Measurements from ENCODE around the gene PPP1R18. TPM values are rescaled to one million over a fixed set of nuclear protein-coding genes. Genes with fewer than 3 reads are reported as not detected.

PPP1R18 gene
- total RNA-seq, 1 experiment from 2014 or later, result 49.9 TPM

GRCh38 chr6:30657454-30657853 lies 29.0 kb downstream of the PPP1R18 start:
- Histone ChIP-seq H3K9me3 (ENCODE audit: low read length) (no peaks in the 10 kb centered on the region), H3K27me3 (ENCODE audit: low read length) (no peaks in the 10 kb centered on the region), H3K4me3 (ENCODE audit: low read length) (no peak overlapping the region), H3K27ac (ENCODE audit: low read length) (no peak overlapping the region), H3K4me1 (ENCODE audit: insufficient read depth, low read length) (no peaks in the 10 kb centered on the region), H3K9me2 (replicated peaks; ENCODE audit: low read length) (no peaks in the 10 kb centered on the region), H3K9ac (ENCODE audit: low read length) (no peak overlapping the region), H2AFZ (ENCODE audit: low read length) (no peak overlapping the region), H3K36me3 (ENCODE audit: low read depth, low read length) (peaks cover 45% of the 10 kb centered on the region), H4K20me1 (ENCODE audit: low read length) (no peaks in the 10 kb centered on the region), H3K79me2 (ENCODE audit: low read length) (no peaks in the 10 kb centered on the region), H3F3A (ENCODE audit: low read length, unreplicated experiment) (no peaks in the 10 kb centered on the region), H3K4me2 (ENCODE audit: low read length) (no peak overlapping the region)
- CTCF ChIA-PET, result no interaction called here
- no TSS peak for BruUV-seq (replicated peaks)
- TF ChIP-seq CTCF (conservative IDR thresholded peaks at IDR 0.05; ENCODE audit: low read depth, low read length) (no peak), EZH2phosphoT487 (IDR thresholded peaks at IDR 0.05; ENCODE audit: borderline replicate concordance, low read length) (no peak), EZH2 (IDR thresholded peaks at IDR 0.05; ENCODE audit: low read length, unreplicated experiment) (no peak)
- intact Hi-C loops (cut with micrococcal nuclease), result no loop called here
- POLR2A ChIA-PET (ENCODE audit: unreplicated experiment), result no interaction called here
- ATAC-seq (no peak), DNase-seq (no peak)

GRCh38 chr6:30656513-30656912 lies 29.9 kb downstream of the PPP1R18 start:
- intact Hi-C loops (cut with micrococcal nuclease), result no loop called here
- ATAC-seq (no peak), DNase-seq (no peak)
- ChIA-PET CTCF (no interaction called here), POLR2A (ENCODE audit: unreplicated experiment) (no interaction called here)
- H3K9me2 ChIP-seq (replicated peaks; ENCODE audit: low read length), result no peaks in the 10 kb centered on the region
- no peak overlapping the region for H2AFZ ChIP-seq (ENCODE audit: low read length)
- H3K27ac ChIP-seq (ENCODE audit: low read length), result no peak overlapping the region
- H4K20me1 ChIP-seq (ENCODE audit: low read length), result no peaks in the 10 kb centered on the region
- H3K4me1 ChIP-seq (ENCODE audit: insufficient read depth, low read length), result no peaks in the 10 kb centered on the region
- H3K9me3 ChIP-seq (ENCODE audit: low read length), result no peaks in the 10 kb centered on the region
- H3K9ac ChIP-seq (ENCODE audit: low read length), result no peak overlapping the region
- no peaks in the 10 kb centered on the region for H3K79me2 ChIP-seq (ENCODE audit: low read length)
- H3K27me3 ChIP-seq (ENCODE audit: low read length), result no peaks in the 10 kb centered on the region
- TF ChIP-seq EZH2 (IDR thresholded peaks at IDR 0.05; ENCODE audit: low read length, unreplicated experiment), result no peak
- no peak for TF ChIP-seq CTCF (conservative IDR thresholded peaks at IDR 0.05; ENCODE audit: low read depth, low read length)
- TF ChIP-seq EZH2phosphoT487 (IDR thresholded peaks at IDR 0.05; ENCODE audit: borderline replicate concordance, low read length), result no peak
- BruUV-seq (replicated peaks), result no TSS peak
- no peaks in the 10 kb centered on the region for H3F3A ChIP-seq (ENCODE audit: low read length, unreplicated experiment)
- peaks cover 42% of the 10 kb centered on the region for H3K36me3 ChIP-seq (ENCODE audit: low read depth, low read length)
- H3K4me3 ChIP-seq (ENCODE audit: low read length), result no peak overlapping the region
- H3K4me2 ChIP-seq (ENCODE audit: low read length), result no peak overlapping the region

- TF ChIP-seq CTCF (conservative IDR thresholded peaks at IDR 0.05; ENCODE audit: low read depth, low read length) (no peak), EZH2phosphoT487 (IDR thresholded peaks at IDR 0.05; ENCODE audit: borderline replicate concordance, low read length) (no peak), EZH2 (IDR thresholded peaks at IDR 0.05; ENCODE audit: low read length, unreplicated experiment) (no peak)
- H3K36me3 ChIP-seq (ENCODE audit: low read depth, low read length), result peaks cover 45% of the 10 kb centered on the region
- ChIA-PET CTCF (no interaction called here), POLR2A (ENCODE audit: unreplicated experiment) (no interaction called here)
- no peak overlapping the region for H3K4me2 ChIP-seq (ENCODE audit: low read length)
- DNase-seq (no peak), ATAC-seq (no peak)
- no peaks in the 10 kb centered on the region for H3F3A ChIP-seq (ENCODE audit: low read length, unreplicated experiment)
- H3K9me2 ChIP-seq (replicated peaks; ENCODE audit: low read length), result no peaks in the 10 kb centered on the region
- no peaks in the 10 kb centered on the region for H4K20me1 ChIP-seq (ENCODE audit: low read length)
- H3K27me3 ChIP-seq (ENCODE audit: low read length), result no peaks in the 10 kb centered on the region
- H3K9me3 ChIP-seq (ENCODE audit: low read length), result no peaks in the 10 kb centered on the region
- H3K9ac ChIP-seq (ENCODE audit: low read length), result no peak overlapping the region
- BruUV-seq (replicated peaks), result no TSS peak
- H3K27ac ChIP-seq (ENCODE audit: low read length), result no peak overlapping the region
- no peaks in the 10 kb centered on the region for H3K4me1 ChIP-seq (ENCODE audit: insufficient read depth, low read length)
- no peak overlapping the region for H2AFZ ChIP-seq (ENCODE audit: low read length)
- no peaks in the 10 kb centered on the region for H3K79me2 ChIP-seq (ENCODE audit: low read length)
- H3K4me3 ChIP-seq (ENCODE audit: low read length), result no peak overlapping the region
- intact Hi-C loops (cut with micrococcal nuclease), result no loop called here
Observed at GRCh38 chr6:30655743-30656094, 30.7 kb downstream of the PPP1R18 start.

Measured in PC-3 (cell line).